Mesenchymal stem cell (in vitro differentiated cells and primary cell): ENCODE measurements around the gene PRR16.

Experiments used
- DNase-seq: peaks from one replicate; pipeline ENCODE4 v3.0.0-alpha.2; 2013
- H2AFZ ChIP-seq: one replicate; pipeline ENCODE4 v1.6.1; 2013; ENCODE audit warnings: low read depth, mild to moderate bottlenecking, control low read depth, inconsistent platforms, low read length, moderate library complexity
- H2AK5ac ChIP-seq: 2 replicates; pipeline ENCODE4 v1.6.1; 2013; ENCODE audit warnings: low read length, moderate library complexity, mild to moderate bottlenecking, inconsistent platforms; ENCODE audit not compliant: severe bottlenecking
- H2BK120ac ChIP-seq: one replicate; pipeline ENCODE4 v1.6.1; 2013; ENCODE audit warnings: low read depth, mild to moderate bottlenecking, inconsistent platforms, low read length, moderate library complexity
- H2BK12ac ChIP-seq, 2 experiments: one replicate each; pipeline ENCODE4 v1.6.1; 2013; ENCODE audit warnings: inconsistent platforms in 2 of 2, low read length in 2 of 2, mild to moderate bottlenecking in 2 of 2, moderate library complexity in 2 of 2, control low read depth in 1 of 2
- H2BK15ac ChIP-seq: one replicate; pipeline ENCODE4 v1.6.1; 2013; ENCODE audit warnings: mild to moderate bottlenecking, low read depth, inconsistent platforms; ENCODE audit not compliant: poor library complexity, severe bottlenecking
- H2BK5ac ChIP-seq: 2 replicates; pipeline ENCODE4 v1.6.1; 2013; ENCODE audit warnings: low read depth, mild to moderate bottlenecking, low read length, control low read depth, inconsistent platforms; ENCODE audit not compliant: poor library complexity, severe bottlenecking
- H3K14ac ChIP-seq, 2 experiments: one replicate each; pipeline ENCODE4 v1.6.1; 2013; ENCODE audit warnings: inconsistent platforms in 2 of 2, low read length in 2 of 2, control low read depth in 1 of 2, mild to moderate bottlenecking in 1 of 2, moderate library complexity in 1 of 2
- H3K18ac ChIP-seq, 2 experiments: one replicate each; pipeline ENCODE4 v1.6.1; 2013; ENCODE audit warnings: inconsistent platforms in 2 of 2, low read length in 2 of 2, control low read depth in 1 of 2, low read depth in 1 of 2, mild to moderate bottlenecking in 1 of 2
- H3K23ac ChIP-seq, 2 experiments: one replicate each; pipeline ENCODE4 v1.6.1; 2013; ENCODE audit warnings: inconsistent platforms in 2 of 2, low read length in 2 of 2, mild to moderate bottlenecking in 2 of 2, moderate library complexity in 2 of 2, control low read depth in 1 of 2
- H3K27ac ChIP-seq: 2 replicates; pipeline ENCODE4 v1.5.1; 2013; ENCODE audit warnings: mild to moderate bottlenecking, moderate library complexity, low read length, control low read depth, inconsistent platforms; ENCODE audit not compliant: poor library complexity, severe bottlenecking
- H3K27me3 ChIP-seq, 2 experiments: 2 replicates each; pipeline versions ENCODE4 v1.6.1 to v1.7.0; 2013; ENCODE audit warnings: low read length in 2 of 2, mild to moderate bottlenecking in 2 of 2, moderate library complexity in 2 of 2, control low read depth in 1 of 2, inconsistent platforms in 1 of 2; ENCODE audit not compliant: control insufficient read depth in 1 of 2, insufficient read depth in 1 of 2
- H3K36me3 ChIP-seq, 2 experiments: 2 replicates each; pipeline versions ENCODE4 v1.6.1 to v1.7.0; 2013; ENCODE audit warnings: low read length in 2 of 2, control low read depth in 1 of 2, inconsistent platforms in 1 of 2, low read depth in 1 of 2, mild to moderate bottlenecking in 1 of 2; ENCODE audit not compliant: insufficient read depth in 2 of 2, control insufficient read depth in 1 of 2
- H3K4ac ChIP-seq, 2 experiments: one replicate each; pipeline ENCODE4 v1.6.1; 2013; ENCODE audit warnings: inconsistent platforms in 2 of 2, low read length in 2 of 2, mild to moderate bottlenecking in 2 of 2, moderate library complexity in 2 of 2, control low read depth in 1 of 2, low read depth in 1 of 2
- H3K4me1 ChIP-seq: 2 replicates; pipeline ENCODE4 v1.6.1; 2013; ENCODE audit warnings: low read depth, low read length, control low read depth; ENCODE audit not compliant: control insufficient read depth, insufficient read depth
- H3K4me2 ChIP-seq: 2 replicates; pipeline ENCODE4 v1.6.1; 2013; ENCODE audit warnings: low read length, mild to moderate bottlenecking, inconsistent platforms; ENCODE audit not compliant: poor library complexity, severe bottlenecking
- H3K4me3 ChIP-seq, 2 experiments: 2 replicates each; pipeline versions ENCODE4 v1.5.1 to v1.7.0; 2013; ENCODE audit warnings: low read length in 2 of 2, mild to moderate bottlenecking in 2 of 2, control low read depth in 1 of 2, low read depth in 1 of 2; ENCODE audit not compliant: insufficient read depth in 1 of 2
- H3K79me1 ChIP-seq: replicated peaks from 2 replicates; pipeline ENCODE4 v1.6.1; 2013; ENCODE audit warnings: mild to moderate bottlenecking, control low read depth, low read length, inconsistent platforms; ENCODE audit not compliant: poor library complexity, severe bottlenecking
- H3K9ac ChIP-seq: 2 replicates; pipeline ENCODE4 v1.7.0; 2013; ENCODE audit warnings: mild to moderate bottlenecking, low read length, moderate library complexity
- H3K9me3 ChIP-seq: 2 replicates; pipeline ENCODE4 v1.7.0; 2013; ENCODE audit warnings: mild to moderate bottlenecking, low read length; ENCODE audit not compliant: control insufficient read depth
- H4K8ac ChIP-seq: one replicate; pipeline ENCODE4 v1.6.1; 2013; ENCODE audit warnings: inconsistent platforms, mild to moderate bottlenecking, low read length, moderate library complexity
- H4K91ac ChIP-seq: one replicate; pipeline ENCODE4 v1.6.1; 2013; ENCODE audit warnings: mild to moderate bottlenecking, low read length, inconsistent platforms
- WGBS: methylation state at CpG from one replicate; pipeline ENCODE4 v1.1.7; 2013; ENCODE audit warnings: mixed read lengths; 5-methylcytosine and 5-hydroxymethylcytosine counted together

Gene PRR16

GRCh38 chr5:120615967-120616645 lies 152.0 kb downstream of the PRR16 start:
- no peak overlapping the region for H3K4me2 ChIP-seq
- no peak overlapping the region for H2AK5ac ChIP-seq
- WGBS: 58% methylated on average over 3 of the region's 7 CpGs
- no peak overlapping the region for H2AFZ ChIP-seq
- H3K4ac ChIP-seq: peak overlapping the region in 1 of 2 experiments; percentile 67
- H3K36me3 ChIP-seq: peaks cover 0 to 4% of the 10 kb centered on the region in 2 experiments
- H2BK12ac ChIP-seq: peak overlapping the region in 1 of 2 experiments; percentile 11
- H4K8ac ChIP-seq: no peak overlapping the region
- DNase-seq: peak; percentile 88
- no peak overlapping the region for H4K91ac ChIP-seq
- no peak overlapping the region for H2BK120ac ChIP-seq
- no peak overlapping the region for H2BK15ac ChIP-seq
- peak overlapping the region; percentile 91 for H3K27ac ChIP-seq
- H3K4me3 ChIP-seq: peak overlapping the region in 1 of 2 experiments; percentile 40
- no peaks in the 10 kb centered on the region for H3K9me3 ChIP-seq
- no peaks in the 10 kb centered on the region for H3K27me3 ChIP-seq
- H3K79me1 ChIP-seq: peaks cover 11% of the 10 kb centered on the region
- no peak overlapping the region for H3K23ac ChIP-seq
- peak overlapping the region; percentile 56 for H3K9ac ChIP-seq
- H3K18ac ChIP-seq: no peak overlapping the region
- no peak overlapping the region for H3K14ac ChIP-seq
- no peaks in the 10 kb centered on the region for H3K4me1 ChIP-seq
- H2BK5ac ChIP-seq: peak overlapping the region; percentile 85

- Histone ChIP-seq H3K9ac (no peak overlapping the region), H3K4me2 (no peak overlapping the region)
Measured at GRCh38 chr5:120621339-120621738, 157.2 kb downstream of the PRR16 start.

DNA sequence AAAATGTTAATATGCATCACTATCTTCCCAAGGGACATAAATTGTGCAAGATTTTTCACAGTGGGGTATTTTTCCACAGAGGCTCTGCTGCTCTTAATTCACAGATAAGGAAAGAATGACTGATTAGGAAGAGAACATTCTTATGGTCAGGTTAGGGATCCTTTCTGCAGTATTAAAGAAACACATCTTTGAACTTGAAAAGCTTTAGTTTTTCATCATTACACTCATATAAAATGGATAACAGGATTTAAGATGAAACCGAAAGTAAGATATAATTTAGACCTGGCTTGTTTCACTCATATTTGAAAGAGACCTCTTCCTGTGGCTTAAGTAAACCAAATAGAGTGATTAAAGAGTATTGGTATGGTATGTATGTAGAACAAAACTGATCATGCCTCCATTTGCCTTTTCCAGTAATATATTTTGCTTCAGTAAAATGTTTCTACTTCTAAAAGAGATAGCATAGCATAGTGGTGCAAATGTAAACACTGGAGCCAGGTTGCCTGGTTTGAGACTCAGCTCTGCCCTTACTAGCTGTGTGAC lies 160.0 kb downstream of the PRR16 start:
- Histone ChIP-seq H3K27me3 (no peaks in the 10 kb centered on the region), H3K4me3 (peak overlapping the region in 1 of 2 experiments; percentile 70), H2BK12ac (no peak overlapping the region), H3K14ac (no peak overlapping the region), H4K91ac (no peak overlapping the region), H3K4ac (no peak overlapping the region), H2AK5ac (no peak overlapping the region), H2BK120ac (no peak overlapping the region), H3K79me1 (peaks cover 4% of the 10 kb centered on the region), H3K23ac (no peak overlapping the region), H2BK5ac (no peak overlapping the region), H3K4me2 (no peak overlapping the region), H2AFZ (no peak overlapping the region), H2BK15ac (no peak overlapping the region), H3K4me1 (no peaks in the 10 kb centered on the region), H4K8ac (no peak overlapping the region), H3K9ac (peak overlapping the region; percentile 71), H3K9me3 (no peaks in the 10 kb centered on the region), H3K18ac (no peak overlapping the region), H3K36me3 (peaks cover 0 to 9% of the 10 kb centered on the region in 2 experiments), H3K27ac (peak overlapping the region; percentile 80)
- WGBS: no CpG with 5 or more reads among the region's 1 CpG
- peak; percentile 59 for DNase-seq

More at GRCh38 chr5:120621339-120621738, 157.2 kb downstream of the PRR16 start:
- WGBS: 87% methylated on average over 1 of the region's 2 CpGs
- H3K27me3 ChIP-seq: no peaks in the 10 kb centered on the region
- H3K36me3 ChIP-seq: peaks cover 0 to 7% of the 10 kb centered on the region in 2 experiments
- H3K4ac ChIP-seq: no peak overlapping the region
- peak overlapping the region in 1 of 2 experiments; percentile 36 for H3K14ac ChIP-seq
- H2BK120ac ChIP-seq: no peak overlapping the region
- H4K8ac ChIP-seq: peak overlapping the region; percentile 2
- no peak overlapping the region for H2BK5ac ChIP-seq
- DNase-seq: no peak
- no peak overlapping the region for H3K23ac ChIP-seq
- H2BK12ac ChIP-seq: no peak overlapping the region
- H3K4me1 ChIP-seq: no peaks in the 10 kb centered on the region
- no peak overlapping the region for H4K91ac ChIP-seq
- H2BK15ac ChIP-seq: no peak overlapping the region
- no peaks in the 10 kb centered on the region for H3K9me3 ChIP-seq
- peaks cover 4% of the 10 kb centered on the region for H3K79me1 ChIP-seq
- peak overlapping the region in 1 of 2 experiments; percentile 33 for H3K18ac ChIP-seq
- no peak overlapping the region for H3K27ac ChIP-seq
- no peak overlapping the region for H2AFZ ChIP-seq
- no peak overlapping the region for H3K4me3 ChIP-seq
- peak overlapping the region; percentile 54 for H2AK5ac ChIP-seq

DNA sequence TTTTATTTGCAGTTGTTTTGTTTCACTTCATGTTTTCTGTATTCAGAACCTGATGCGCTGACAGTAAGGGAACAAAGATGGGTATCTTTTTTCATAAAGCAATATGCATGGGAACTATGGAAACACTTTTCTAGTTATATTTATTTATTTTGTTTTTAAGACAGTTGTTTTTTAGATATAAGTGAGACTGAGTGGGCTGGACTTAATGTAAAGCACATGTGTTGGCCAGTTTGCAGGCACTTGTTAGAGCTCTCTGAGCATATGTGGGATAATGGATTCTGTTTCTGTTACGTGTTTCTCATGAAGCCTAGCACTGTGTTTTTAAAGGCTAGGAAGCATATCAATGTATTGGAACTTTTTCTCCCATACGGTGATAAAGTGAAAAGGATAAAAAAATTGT lies 164.1 kb downstream of the PRR16 start:
- Histone ChIP-seq H3K4ac (no peak overlapping the region), H3K4me2 (no peak overlapping the region)

More for the DNA sequence above, 164.1 kb downstream of the PRR16 start:
- no peak overlapping the region for H3K14ac ChIP-seq
- no peak overlapping the region for H3K27ac ChIP-seq
- no peak overlapping the region for H2BK12ac ChIP-seq
- H4K91ac ChIP-seq: no peak overlapping the region
- 99% methylated on average over 3 of the region's 3 CpGs for WGBS
- no peak overlapping the region for H3K23ac ChIP-seq
- H3K79me1 ChIP-seq: peaks cover 8% of the 10 kb centered on the region
- H3K4me1 ChIP-seq: no peaks in the 10 kb centered on the region
- no peak overlapping the region for H3K9ac ChIP-seq
- no peak overlapping the region for H2BK5ac ChIP-seq
- H3K9me3 ChIP-seq: no peaks in the 10 kb centered on the region
- no peak overlapping the region for H4K8ac ChIP-seq
- H3K18ac ChIP-seq: no peak overlapping the region
- no peak overlapping the region for H2AK5ac ChIP-seq
- no peak overlapping the region for H2BK120ac ChIP-seq
- peaks cover 4 to 22% of the 10 kb centered on the region in 2 experiments for H3K36me3 ChIP-seq
- no peak overlapping the region for H3K4me3 ChIP-seq
- no peak for DNase-seq
- no peaks in the 10 kb centered on the region for H3K27me3 ChIP-seq
- H2AFZ ChIP-seq: no peak overlapping the region
- H2BK15ac ChIP-seq: no peak overlapping the region
